ENCODE measurements around the gene MOXD1.

MOXD1 gene

DNA sequence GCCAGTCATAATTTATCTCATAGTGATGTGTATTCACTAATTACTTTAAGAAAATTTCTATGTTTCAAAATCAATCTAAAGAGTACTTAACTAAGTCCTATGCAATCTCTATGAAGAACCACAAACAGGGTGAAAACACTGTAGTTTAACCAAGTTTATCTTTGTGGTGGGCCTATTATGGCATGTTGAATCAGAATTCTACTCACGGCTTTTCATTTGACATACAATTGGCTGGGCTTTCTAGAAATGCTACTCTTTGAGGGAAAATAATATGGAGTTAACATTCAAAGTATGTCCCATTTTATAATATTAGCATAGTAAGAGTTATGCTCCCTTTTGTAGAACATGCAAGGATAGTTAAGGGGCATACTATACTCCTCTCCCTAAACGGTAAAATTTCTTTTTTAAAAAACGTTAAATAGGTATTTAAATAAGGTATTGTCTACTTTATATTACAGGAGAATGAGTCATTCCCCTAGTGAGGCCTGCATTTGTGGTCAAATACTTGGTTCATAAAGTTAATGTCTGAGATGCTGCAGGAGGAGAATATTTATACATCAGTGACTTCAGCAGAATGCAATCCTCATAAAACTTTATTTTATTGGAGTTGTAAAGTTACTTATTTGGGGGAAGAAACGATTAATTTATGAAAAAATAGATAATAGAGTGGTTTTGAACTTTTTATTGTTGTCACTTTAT, 1.8 kb downstream of the MOXD1 start:
- DNase-seq (ENCODE audit: low read depth, low spot score) = no peak

DNA sequence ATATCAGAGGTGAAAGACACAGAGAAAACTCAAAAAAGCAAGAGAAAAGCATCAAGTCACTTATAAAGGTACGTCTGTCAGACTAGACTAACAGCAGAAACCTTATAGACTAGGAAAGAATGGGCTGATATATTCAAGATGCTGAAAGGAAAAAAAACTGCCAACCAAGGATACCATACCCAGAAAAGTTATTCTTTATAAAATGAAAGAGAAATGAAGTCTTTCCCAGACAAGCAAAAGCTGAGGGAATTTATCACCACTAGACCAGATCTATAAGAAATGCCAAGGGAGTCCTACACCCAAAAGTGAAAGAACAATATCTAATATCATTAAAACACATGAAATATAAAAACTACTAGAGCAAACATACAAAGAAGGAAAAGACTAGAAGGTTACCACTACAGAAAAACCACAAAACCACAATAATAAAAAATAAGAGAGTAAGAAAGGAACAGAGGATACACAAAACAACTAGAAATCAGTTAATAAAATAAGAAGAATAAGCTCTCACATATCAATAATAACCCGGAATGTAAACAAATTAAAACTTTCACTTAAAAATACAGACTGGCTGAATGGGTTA, 6.2 kb downstream of the MOXD1 start:
- no peak for DNase-seq (ENCODE audit: low read depth, low spot score)

DNA sequence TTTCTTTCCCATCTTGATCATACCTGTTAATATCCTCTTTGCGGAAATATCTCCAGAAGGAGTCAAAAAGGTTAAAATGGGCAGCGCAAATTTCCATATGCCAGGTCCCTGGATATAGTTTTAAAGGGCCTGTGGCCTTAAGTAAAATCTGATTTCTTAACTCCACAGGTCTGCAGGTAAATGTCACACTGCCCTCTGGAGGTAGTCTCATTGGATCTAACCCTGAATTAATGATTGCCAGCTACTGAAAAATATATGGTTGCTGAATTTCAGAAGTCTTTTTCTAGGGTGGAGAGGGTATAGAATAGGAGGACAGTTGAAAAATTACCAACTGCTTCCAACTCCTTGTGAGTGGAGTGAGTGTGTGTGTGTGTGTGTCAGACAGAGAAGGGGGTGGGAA, 8.5 kb downstream of the MOXD1 start:
- no peak for DNase-seq (ENCODE audit: low read depth, low spot score)

DNA sequence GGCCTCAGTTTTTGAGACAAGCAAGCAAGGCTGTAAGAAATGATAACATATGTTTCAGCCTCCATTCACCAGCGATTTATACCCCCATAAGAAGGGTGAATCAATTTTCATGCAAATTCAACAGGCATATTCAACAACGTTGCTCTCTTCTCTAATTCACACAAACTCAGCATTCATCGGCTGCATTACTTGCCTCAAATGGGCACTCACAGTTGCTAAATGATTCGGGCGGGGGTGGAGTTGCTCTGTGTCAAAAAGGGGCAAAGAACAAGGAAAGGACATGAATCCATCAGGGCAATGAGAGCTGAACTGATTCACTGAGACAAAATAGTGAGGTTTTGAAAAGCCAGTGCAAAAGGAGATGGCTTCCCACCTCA, 9.0 kb downstream of the MOXD1 start:
- DNase-seq (ENCODE audit: low read depth, low spot score) = no peak

DNA sequence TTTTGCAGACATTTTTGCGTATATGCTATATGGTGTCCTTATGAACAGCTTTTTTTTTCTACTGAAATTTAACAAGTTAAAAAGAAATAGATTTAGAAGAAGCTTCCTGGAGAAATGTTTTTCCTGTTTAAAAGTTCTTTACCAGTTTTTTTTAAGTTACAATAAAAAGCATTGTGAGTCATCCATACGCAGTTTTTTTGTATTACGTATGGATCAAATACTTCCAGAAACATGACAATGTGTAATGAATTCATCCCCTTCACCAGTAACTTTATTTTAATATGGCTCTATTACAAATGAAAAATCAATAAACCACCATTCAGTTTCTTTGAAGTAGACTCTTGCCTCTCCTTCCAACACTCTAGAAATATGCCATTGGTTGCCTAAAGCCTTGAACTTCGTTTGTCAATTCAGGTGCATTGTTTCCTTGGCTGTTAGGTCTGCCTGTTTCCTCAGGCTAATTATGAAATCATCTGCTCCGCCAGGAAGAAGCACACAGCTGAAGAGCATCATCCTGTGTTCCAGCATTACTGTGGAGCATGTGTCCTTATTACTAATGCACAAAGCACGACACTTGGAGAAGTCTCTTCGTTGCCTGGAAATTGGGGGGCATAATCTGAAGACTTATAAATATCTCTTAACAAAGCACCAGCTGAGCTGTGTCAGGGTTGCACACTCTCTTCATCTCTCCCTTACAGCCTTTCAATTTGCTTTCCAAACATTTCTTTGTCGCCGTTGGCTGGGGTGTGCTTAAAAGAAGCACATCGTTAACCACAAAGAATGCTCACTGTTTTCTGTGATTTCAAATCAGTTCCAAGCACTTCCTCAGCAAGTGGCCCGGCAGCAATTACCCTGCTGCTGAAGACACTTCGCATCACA, 9.6 kb downstream of the MOXD1 start:
- no peak for DNase-seq (ENCODE audit: low read depth, low spot score)

DNA sequence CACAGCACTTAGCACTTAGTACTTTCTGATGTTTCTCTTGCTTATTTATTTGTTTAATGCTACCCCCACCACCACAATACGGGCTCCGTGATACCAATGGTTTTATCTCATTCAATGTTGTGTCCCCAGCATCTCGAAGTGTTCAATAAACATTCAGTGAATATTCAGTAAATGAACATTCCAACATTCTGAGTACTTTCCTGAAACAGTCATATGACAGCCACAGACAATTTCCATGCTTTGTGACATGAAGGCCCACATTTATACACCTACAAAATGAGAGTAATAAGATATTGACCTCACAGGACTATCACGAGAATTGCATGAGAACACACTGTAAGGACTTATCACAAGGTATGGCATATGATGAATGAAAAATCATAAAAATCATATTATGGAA, 10.8 kb downstream of the MOXD1 start:
- no peak for DNase-seq (ENCODE audit: low read depth, low spot score)

DNA sequence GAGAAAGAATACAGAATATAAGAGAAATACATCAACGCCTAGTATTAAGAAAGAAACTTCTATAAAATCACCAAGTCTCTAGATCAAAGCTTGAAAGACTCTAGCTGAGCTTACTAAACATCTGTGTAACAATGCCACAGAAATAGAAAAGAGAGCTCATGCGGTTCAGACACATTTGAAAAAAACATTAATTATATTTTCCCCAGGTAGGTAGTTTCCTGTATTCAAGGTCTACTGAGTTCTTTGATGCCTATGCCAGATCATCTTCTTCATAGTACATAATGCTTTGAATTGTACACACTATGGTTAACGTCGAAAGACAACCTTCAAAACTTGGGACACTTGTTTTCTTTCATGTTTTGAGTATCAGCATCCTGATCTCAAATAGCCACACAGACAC, 11.3 kb downstream of the MOXD1 start:
- no peak for DNase-seq (ENCODE audit: low read depth, low spot score)

DNA sequence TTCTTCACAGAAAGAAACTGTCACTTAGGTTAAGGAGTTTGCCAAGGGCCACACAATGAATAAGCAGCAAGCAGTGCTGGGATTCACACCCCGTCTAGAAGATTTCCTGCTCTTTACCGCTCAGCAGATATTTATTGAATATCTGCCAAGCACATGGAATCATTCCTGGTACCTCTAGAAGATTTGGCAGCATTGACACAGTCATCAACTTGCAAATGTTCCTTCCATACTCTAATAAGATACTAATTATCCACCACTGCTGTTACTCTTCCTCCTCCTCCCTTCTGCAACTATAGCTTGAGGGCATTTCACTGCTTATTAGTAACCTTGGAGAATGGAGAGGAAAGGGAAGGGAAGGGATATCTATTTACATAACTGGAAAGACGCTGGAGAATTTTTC, 13.0 kb downstream of the MOXD1 start:
- no peak for DNase-seq (ENCODE audit: low read depth, low spot score)

DNA sequence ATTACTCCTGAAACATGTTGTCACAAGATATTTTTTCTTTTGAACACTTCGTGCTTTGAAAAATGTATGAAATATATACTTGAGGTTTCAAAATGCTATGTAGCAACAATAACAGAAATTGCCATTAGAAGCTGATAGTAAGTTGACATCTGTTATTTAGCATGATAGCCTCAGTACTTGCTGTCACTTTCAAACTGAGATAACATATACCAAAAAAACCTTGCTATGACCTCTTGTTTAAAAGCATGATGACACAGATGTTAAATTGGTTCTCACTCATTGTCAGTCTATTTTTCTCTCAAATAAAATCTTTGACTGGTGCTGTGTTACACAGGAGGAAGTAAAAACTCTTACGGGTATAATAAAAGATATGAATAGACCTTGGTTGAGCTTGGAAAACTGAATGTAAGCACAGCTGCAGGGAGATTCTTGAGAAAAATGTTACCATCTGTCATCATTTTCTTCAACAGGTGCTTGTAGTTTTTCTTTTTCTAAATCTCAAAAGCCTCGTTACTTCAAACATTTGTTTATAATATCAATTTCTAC, 18.6 kb downstream of the MOXD1 start:
- DNase-seq (ENCODE audit: low read depth, low spot score) = no peak

DNA sequence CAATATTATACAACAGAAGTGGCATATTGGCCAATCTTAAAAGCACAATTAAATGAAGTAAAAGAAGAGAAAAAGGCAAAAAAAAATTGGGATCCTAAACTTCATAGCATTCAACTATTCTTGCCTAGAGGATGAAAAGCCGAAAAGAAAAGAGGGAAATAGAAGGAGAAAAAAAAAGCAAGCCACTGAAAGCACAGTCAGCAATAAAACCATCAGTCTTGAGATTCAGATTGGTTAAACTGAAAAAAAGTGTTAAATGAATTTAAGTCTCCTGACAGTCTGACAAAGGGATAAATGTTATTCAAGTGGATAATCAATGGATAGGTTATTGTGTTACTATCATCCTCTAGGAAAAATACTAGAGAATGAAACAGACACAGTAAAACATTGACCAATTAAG, 19.9 kb downstream of the MOXD1 start:
- no peak for DNase-seq (ENCODE audit: low read depth, low spot score)

DNA sequence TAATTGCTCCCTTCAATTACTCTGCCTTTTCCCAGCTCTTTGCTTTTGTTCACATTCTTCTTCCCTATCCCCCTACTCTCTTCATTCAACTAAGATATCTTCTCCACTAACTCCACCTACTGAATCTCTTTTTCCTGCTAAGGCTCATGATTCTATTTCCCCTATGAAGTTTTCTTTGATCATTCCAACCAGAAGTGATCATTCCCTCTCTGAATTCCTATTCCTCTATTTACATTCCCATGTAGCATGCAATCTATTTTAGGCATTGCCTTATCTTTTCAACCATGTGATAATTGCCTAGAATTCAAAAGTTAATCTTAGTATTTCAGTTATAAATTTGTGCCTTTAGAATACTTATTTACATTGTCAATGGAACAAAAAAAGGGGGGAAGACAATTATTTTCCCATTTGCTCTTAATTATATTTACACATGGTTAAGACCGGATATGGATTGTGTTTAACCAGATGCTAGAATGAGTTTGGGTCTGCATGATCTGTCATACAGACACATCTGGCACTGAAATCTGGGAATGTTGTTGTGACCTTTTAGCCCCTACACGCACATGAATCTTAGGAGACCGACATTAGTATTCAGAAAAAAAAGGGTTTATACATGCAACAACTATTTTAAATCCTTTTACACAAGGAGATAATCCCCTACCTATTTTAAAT, 20.8 kb downstream of the MOXD1 start:
- no peak for DNase-seq (ENCODE audit: low read depth, low spot score)

DNA sequence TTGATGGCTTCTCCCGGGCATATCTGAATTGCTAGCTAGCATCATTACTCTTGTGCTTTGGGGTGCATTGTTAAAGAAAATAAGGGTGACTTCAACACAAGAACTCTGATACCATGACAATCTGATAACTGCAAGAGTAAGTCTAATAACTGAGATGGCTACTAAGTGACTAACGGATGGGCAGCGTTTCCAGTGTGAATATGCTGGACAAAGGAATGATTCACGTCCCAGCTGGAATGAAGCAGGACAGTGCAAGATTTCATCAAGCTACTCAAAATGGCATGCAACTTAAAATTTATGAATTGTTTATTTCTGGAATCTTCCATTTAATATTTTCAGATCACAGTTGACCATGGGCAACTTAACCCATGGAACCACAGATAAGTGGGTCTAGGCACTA, 31.7 kb downstream of the MOXD1 start:
- DNase-seq (ENCODE audit: low read depth, low spot score) = no peak

DNA sequence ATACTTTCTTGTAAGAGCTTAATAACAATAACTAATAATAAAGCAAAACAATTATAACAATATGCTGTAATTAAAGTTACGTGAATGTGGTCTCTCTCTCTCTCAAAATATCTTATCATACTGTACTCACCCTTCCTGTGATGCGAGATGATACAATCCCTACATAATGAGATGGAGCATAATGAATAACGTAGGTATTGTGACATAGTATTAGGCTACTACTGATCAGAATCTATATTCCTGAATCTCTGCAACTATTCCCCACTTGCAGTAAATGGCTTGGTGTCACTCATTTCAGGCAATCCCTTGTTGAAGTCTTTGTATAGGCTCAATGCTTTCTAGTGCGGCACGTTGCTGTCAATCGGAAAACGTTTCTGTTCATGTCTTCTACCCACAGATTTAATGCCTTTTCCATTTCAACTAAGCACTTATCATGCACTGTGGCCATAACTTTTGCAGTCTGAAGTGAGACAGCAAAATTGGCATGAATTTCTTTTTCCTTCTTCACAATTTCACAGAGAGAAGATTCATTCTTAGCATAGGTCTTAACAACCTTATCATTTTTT, 32.3 kb downstream of the MOXD1 start:
- no peak for DNase-seq (ENCODE audit: low read depth, low spot score)

DNA sequence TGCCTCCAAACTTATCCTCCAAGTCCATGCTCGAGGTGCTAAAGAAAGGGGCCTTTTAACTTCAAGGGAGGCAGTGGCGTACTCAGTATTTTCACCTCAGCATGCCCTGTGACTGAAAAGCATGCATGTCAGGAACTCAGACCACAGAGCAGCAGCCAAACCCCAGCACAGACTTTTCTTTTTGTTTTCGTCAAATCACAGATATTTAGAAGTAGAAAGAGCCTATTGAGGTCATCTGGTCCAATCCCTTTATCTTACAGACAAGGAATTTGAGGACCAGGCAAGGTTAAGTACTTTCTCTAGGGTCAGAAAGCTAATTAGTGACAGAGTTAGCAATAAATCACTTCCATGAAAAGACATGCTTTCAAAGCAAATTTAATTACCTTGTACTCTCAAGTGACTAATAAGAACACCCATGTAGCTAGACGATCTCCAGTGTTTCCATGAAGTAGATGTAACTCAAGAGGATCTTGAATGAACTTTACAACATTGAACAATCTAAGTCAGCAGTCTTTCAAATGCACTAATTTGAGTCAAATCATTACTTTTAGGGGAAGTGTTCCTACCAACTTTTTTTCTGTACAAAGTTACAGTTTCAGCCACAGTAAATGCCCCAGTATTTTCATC, 35.9 kb downstream of the MOXD1 start:
- peak; percentile 14 for DNase-seq (ENCODE audit: low read depth, low spot score)

DNA sequence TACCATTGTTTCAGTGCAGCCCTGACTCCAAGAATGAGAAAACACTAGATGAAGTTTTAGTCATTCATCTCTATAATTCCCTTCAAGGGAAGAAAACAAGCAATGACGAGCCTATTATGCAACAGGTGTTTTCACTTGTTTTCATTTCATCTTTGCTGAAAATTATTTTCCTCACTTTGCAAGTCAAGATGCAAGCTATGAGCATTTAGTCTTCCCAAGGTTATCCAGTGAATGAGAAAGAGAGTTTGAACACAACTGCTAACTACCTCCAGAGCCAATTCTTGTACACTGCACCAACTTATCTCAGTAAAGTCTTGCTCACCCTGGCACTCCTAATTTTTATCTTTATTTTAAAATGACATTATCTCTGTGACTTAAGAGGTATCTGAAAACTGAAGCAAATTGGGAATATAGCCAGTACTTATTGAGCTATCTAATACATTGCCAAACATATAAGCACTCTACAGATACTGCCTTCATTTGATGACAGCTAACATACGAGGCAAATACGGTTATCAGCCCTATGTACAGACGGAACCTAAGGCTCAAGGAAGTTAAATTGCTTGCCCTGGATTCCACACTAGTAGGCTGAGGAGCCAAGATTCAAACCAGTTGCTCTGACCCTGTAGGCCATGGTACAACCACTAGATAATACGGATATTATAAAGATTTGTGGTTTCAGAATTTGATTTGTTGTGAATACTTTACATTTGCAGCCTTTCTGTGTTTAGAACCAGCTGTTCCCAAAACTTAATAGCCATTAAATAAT, 36.8 kb downstream of the MOXD1 start:
- no peak for DNase-seq (ENCODE audit: low read depth, low spot score)

DNA sequence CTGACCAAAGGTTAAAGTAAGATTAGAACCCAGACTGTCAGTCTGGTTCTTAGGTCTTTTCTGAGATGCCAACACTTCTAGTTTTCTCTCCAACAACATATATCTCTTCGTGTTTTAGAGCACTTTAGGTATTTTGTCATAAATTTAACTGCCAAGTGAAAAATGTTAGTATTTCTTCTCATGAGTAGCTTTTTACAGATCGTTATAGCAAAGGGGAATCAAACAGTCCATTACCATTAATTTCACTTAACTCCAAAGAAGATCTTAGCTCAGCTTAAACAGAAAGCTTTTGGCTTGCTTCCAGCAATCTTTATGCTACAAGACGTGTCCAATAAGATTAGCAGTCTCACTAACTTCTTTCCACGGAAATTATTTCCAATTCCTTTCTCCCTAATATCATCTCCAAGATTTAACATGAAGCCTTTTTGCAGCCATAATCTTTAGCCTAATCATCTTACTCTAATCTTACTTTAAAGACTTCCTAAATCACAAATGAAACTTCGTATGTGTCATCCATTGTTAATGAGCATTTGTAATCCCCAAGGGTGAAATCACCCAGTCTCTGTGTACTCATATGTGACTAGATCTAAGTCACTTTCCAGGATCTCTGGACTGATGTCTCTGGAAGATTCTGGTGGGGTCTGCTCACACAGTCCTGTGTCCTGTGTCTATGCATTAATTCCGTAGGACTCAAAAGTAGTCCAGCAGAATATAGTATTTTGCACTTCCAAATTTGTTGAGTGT, 38.7 kb downstream of the MOXD1 start:
- no peak for DNase-seq (ENCODE audit: low read depth, low spot score)

DNA sequence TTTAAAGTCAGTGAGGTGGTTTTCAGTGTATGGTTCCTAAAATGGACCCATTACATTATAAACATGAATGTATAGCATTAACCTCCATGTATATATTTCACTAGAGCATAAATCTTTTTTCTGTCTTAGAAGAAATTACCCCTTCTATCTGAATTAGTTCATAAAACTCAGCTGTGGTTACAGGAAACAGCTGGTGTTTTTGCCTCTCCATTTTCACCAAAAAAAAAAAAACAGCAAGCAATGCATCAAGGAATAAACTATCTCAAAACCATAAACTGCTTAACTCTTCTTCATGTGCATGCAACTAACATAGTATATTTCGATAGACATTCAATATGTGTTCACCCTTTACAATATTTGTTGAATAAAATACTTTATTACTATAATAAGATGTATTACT, 40.2 kb downstream of the MOXD1 start:
- DNase-seq (ENCODE audit: low read depth, low spot score) = no peak

DNA sequence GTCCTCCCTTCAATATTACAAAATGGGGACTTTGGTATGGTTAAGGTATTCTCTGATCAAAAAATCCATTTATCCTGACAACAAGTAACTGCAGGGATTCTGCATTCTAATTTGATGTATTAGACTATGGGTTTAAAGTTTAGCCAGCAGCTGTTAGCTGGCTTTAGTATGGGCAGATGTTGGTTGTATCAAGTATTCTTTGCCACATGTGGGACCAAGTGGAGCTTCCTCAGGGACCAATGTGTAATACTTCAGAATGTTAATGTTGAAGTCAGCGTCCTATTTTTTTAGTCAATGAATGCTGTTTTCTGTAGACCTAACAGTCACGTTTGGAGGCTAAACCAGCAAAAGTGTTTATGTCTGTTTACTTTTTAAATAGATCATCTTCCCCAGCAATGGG, 41.4 kb downstream of the MOXD1 start:
- no peak for DNase-seq (ENCODE audit: low read depth, low spot score)

DNA sequence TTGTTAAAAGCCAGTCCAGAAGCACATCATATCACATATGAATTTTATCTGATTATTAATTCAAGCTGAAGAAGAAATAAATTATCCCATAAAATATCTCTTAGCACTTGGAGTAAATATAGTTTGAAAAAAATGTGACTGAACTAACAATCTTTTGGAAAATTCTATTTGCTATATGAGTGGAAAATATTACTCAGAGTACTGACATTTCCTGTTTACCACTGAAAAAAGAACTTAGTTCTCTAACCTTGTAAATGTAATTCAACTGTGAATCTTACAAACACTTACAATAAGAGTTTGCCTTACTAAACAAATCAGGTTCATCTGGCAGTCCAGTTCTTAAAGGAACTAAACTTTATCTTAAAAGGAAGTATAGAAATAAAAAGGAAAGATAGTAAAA, 44.2 kb downstream of the MOXD1 start:
- no peak for DNase-seq (ENCODE audit: low read depth, low spot score)
